Activated naive CD8-positive, alpha-beta T cell treated with anti-CD3 and anti-CD28 coated beads, Interleukin-2, amount 50 U/mL, for 24 hours (primary cell): ENCODE data around the gene PVALEF.

Experiments
- ATAC-seq: fragments of 150-1000 bp; cut with Tn5 transposase; one replicate; pipeline ENCODE4 v1.10.0; 2021
- DNase-seq: peaks from one replicate; pipeline ENCODE4 v3.0.0; 2021
- H3K27ac Mint-ChIP-seq: one replicate; pipeline ENCODE4 v1.8.0; 2021; ENCODE audit warnings: mild to moderate bottlenecking, mixed read lengths
- H3K27me3 Mint-ChIP-seq: one replicate; pipeline ENCODE4 v1.8.0; 2021; ENCODE audit warnings: mixed read lengths
- H3K36me3 Mint-ChIP-seq: one replicate; pipeline ENCODE4 v1.8.0; 2021; ENCODE audit warnings: low read depth, mixed read lengths
- H3K4me1 Mint-ChIP-seq: one replicate; pipeline ENCODE4 v1.8.0; 2021; ENCODE audit warnings: mixed read lengths
- H3K4me3 Mint-ChIP-seq: one replicate; pipeline ENCODE4 v1.8.0; 2021; ENCODE audit warnings: mild to moderate bottlenecking, moderate library complexity, mixed read lengths
- H3K9me3 Mint-ChIP-seq: one replicate; pipeline ENCODE4 v1.8.0; 2021; ENCODE audit warnings: mixed read lengths

Gene PVALEF

DNA sequence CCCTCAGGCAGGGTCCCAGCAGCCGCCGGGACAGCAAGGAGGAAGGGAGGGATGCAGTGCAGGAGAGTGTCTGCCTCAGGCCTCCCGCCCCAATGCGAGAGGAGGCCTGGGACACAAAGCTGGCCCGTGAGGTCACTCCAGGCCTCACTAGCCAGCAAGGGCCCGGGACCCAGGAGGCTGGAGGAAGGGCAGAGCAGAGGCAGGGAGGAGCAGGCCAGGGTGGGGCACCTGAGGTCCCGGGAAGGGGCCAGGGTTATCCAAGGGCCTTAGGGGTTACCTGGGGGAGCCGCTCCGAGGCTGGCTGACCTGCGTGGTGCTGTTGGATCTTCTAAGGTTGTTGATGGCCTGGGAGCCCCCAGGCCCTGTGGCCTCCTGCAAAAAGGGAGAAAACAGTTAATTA, 43.3 kb downstream of the PVALEF start:
- Mint-ChIP-seq H3K9me3 (no peaks in the 10 kb centered on the region), H3K36me3 (no peaks in the 10 kb centered on the region), H3K27me3 (no peaks in the 10 kb centered on the region), H3K4me1 (no peaks in the 10 kb centered on the region), H3K4me3 (no peak overlapping the region), H3K27ac (no peak overlapping the region)
- DNase-seq, result no peak
- no peak for ATAC-seq

- no peaks in the 10 kb centered on the region for H3K27me3 Mint-ChIP-seq
- no peak overlapping the region for H3K27ac Mint-ChIP-seq
- DNase-seq (no peak), ATAC-seq (no peak)
- no peak overlapping the region for H3K4me3 Mint-ChIP-seq
- no peaks in the 10 kb centered on the region for H3K36me3 Mint-ChIP-seq
- no peaks in the 10 kb centered on the region for H3K4me1 Mint-ChIP-seq
- no peaks in the 10 kb centered on the region for H3K9me3 Mint-ChIP-seq
Measured at GRCh38 chr17:81209141-81209540, 43.8 kb downstream of the PVALEF start.

GRCh38 chr17:81210466-81210865, 45.2 kb downstream of the PVALEF start:
- no peaks in the 10 kb centered on the region for H3K27me3 Mint-ChIP-seq
- no peak for ATAC-seq
- H3K4me3 Mint-ChIP-seq, result no peak overlapping the region
- no peak overlapping the region for H3K27ac Mint-ChIP-seq
- H3K36me3 Mint-ChIP-seq, result no peaks in the 10 kb centered on the region
- no peaks in the 10 kb centered on the region for H3K9me3 Mint-ChIP-seq
- no peak for DNase-seq
- no peaks in the 10 kb centered on the region for H3K4me1 Mint-ChIP-seq

- Mint-ChIP-seq H3K4me1 (no peaks in the 10 kb centered on the region), H3K27ac (no peak overlapping the region), H3K36me3 (no peaks in the 10 kb centered on the region), H3K4me3 (no peak overlapping the region), H3K9me3 (no peaks in the 10 kb centered on the region), H3K27me3 (no peaks in the 10 kb centered on the region)
- ATAC-seq (no peak), DNase-seq (no peak)
Measured at GRCh38 chr17:81210868-81211267, 45.6 kb downstream of the PVALEF start.

GRCh38 chr17:81212365-81212764, 47.1 kb downstream of the PVALEF start:
- DNase-seq (no peak), ATAC-seq (no peak)
- no peak overlapping the region for H3K27ac Mint-ChIP-seq
- H3K36me3 Mint-ChIP-seq, result no peaks in the 10 kb centered on the region
- H3K27me3 Mint-ChIP-seq, result no peaks in the 10 kb centered on the region
- H3K4me1 Mint-ChIP-seq, result no peaks in the 10 kb centered on the region
- H3K4me3 Mint-ChIP-seq, result no peak overlapping the region
- H3K9me3 Mint-ChIP-seq, result no peaks in the 10 kb centered on the region

DNA sequence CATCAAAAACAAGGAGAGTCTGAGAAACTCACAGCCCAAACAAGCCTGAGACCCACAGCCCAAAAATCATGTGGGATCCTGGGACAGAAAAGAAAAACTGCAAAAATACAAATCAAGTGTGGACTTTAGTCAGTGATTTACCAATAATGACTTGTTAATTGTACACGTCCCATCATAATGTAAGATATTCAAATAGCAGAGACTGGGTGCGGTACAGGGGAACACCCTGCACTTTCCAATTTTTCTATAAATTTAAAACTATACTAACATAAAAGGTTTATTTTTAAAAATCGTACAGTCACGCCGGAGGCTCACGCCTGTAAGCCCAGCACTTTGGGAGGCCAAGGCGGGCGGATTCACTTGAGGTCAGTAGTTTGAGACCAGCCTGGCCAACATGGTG, 48.7 kb downstream of the PVALEF start:
- Mint-ChIP-seq H3K27me3 (no peaks in the 10 kb centered on the region), H3K36me3 (no peaks in the 10 kb centered on the region), H3K4me3 (no peak overlapping the region), H3K27ac (no peak overlapping the region), H3K9me3 (no peaks in the 10 kb centered on the region), H3K4me1 (no peaks in the 10 kb centered on the region)
- no peak for ATAC-seq
- DNase-seq, result no peak

- H3K9me3 Mint-ChIP-seq, result no peaks in the 10 kb centered on the region
- H3K4me3 Mint-ChIP-seq, result no peak overlapping the region
- H3K27ac Mint-ChIP-seq, result no peak overlapping the region
- peaks cover 5% of the 10 kb centered on the region for H3K4me1 Mint-ChIP-seq
- DNase-seq (no peak), ATAC-seq (no peak)
- no peaks in the 10 kb centered on the region for H3K36me3 Mint-ChIP-seq
- H3K27me3 Mint-ChIP-seq, result no peaks in the 10 kb centered on the region
Measured at GRCh38 chr17:81217491-81217890, 52.2 kb downstream of the PVALEF start.

GRCh38 chr17:81218459-81218858, 53.2 kb downstream of the PVALEF start:
- Mint-ChIP-seq H3K4me1 (peaks cover 7% of the 10 kb centered on the region), H3K9me3 (no peaks in the 10 kb centered on the region), H3K27ac (no peak overlapping the region), H3K4me3 (no peak overlapping the region), H3K36me3 (no peaks in the 10 kb centered on the region), H3K27me3 (no peaks in the 10 kb centered on the region)
- ATAC-seq (no peak), DNase-seq (no peak)

DNA sequence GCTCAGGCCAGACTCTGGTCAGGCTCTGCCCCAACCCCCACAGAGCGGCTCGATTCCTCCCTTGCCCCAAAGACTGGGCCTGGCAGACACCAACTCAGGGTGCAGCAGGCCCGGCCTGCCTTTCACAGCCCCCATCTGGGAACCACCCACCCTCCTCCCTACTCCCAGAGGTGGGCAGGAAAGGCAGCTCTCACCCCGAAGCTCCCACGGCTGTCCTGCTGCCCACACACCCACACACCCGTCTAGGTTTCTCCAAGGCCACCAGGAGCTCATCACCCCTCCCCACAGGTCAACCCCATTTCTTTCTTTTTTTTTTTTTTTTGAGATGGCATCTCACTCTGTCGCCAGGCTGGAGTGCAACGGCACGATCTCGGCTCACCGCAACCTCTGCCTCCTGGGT, 53.7 kb downstream of the PVALEF start:
- Mint-ChIP-seq H3K27ac (no peak overlapping the region), H3K4me3 (no peak overlapping the region), H3K9me3 (no peaks in the 10 kb centered on the region), H3K36me3 (no peaks in the 10 kb centered on the region), H3K27me3 (no peaks in the 10 kb centered on the region), H3K4me1 (peaks cover 12% of the 10 kb centered on the region)
- DNase-seq (no peak), ATAC-seq (no peak)

- ATAC-seq (no peak), DNase-seq (no peak)
- Mint-ChIP-seq H3K27ac (no peak overlapping the region), H3K36me3 (no peaks in the 10 kb centered on the region), H3K9me3 (no peaks in the 10 kb centered on the region), H3K4me3 (no peak overlapping the region), H3K4me1 (peaks cover 14% of the 10 kb centered on the region), H3K27me3 (no peaks in the 10 kb centered on the region)
Measured at GRCh38 chr17:81219476-81220180, 54.3 kb downstream of the PVALEF start.

- Mint-ChIP-seq H3K4me1 (peaks cover 14% of the 10 kb centered on the region), H3K9me3 (no peaks in the 10 kb centered on the region), H3K27me3 (no peaks in the 10 kb centered on the region), H3K27ac (no peak overlapping the region), H3K4me3 (peak overlapping the region; percentile 58), H3K36me3 (no peaks in the 10 kb centered on the region)
- DNase-seq (no peak), ATAC-seq (no peak)
Measured at GRCh38 chr17:81221371-81221841, 56.1 kb downstream of the PVALEF start.

GRCh38 chr17:81221842-81222619, 56.7 kb downstream of the PVALEF start:
- Mint-ChIP-seq H3K36me3 (no peaks in the 10 kb centered on the region), H3K9me3 (no peaks in the 10 kb centered on the region), H3K4me3 (peak overlapping the region; percentile 58), H3K27ac (no peak overlapping the region), H3K27me3 (no peaks in the 10 kb centered on the region), H3K4me1 (peaks cover 14% of the 10 kb centered on the region)
- DNase-seq, result no peak
- no peak for ATAC-seq

- Mint-ChIP-seq H3K27me3 (no peaks in the 10 kb centered on the region), H3K9me3 (no peaks in the 10 kb centered on the region), H3K36me3 (no peaks in the 10 kb centered on the region), H3K27ac (no peak overlapping the region), H3K4me1 (peaks cover 15% of the 10 kb centered on the region), H3K4me3 (peak overlapping the region; percentile 58)
- no peak for ATAC-seq
- no peak for DNase-seq
Measured at GRCh38 chr17:81222620-81222905, 57.3 kb downstream of the PVALEF start.

DNA sequence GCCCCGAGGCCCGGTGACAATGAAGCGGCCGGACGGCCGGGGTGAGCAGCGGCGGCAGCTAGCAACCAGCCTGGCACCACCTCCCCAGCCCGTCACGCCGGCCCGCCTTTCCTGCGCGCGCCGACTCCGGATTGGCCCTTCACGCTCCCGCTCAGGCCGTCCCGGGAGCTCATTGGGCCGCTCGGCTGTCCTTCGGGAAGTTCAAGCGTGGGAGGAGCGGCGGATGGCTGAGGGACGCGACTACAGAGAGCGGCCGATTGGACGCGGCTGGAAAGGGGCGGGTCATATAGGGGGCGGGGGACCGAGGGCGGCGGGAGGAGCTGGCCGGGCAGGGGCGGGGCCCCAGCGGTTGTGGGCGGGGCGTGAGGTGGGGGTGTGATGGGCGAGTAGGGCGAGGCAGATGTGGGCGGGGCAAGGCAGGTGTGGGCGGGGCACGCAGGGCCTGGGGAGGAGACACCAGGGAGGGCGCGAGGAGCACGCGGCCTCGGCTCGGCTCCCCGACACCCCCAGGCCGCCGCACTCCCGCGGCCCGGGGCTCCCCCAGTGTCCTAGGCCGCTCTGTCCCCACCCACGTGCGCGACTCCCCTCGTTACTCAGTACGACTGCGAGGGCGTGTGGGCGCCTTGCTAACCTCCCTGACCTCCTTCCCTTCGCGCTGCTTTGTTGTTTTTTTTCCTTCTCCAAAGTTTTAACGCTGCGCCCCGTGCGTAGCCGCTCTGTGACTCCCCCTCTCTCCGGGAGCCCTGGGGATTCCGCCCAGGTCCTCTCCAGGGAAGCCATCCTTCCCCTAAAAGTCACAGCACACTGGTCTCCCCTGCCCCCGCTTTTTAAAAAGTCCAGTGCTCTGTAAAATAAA, 57.8 kb downstream of the PVALEF start, which contains the start of gene CEP131:
Gene CEP131 (minus strand): TSS at position 60 of the 856 bp plus-strand sequence. CDS start 2,909 bp downstream, outside the sequence.
- Mint-ChIP-seq H3K27me3 (no peaks in the 10 kb centered on the region), H3K4me1 (peaks cover 19% of the 10 kb centered on the region), H3K9me3 (no peaks in the 10 kb centered on the region), H3K27ac (peak within 1 kb of the TSS; percentile 84), H3K36me3 (no peaks in the 10 kb centered on the region), H3K4me3 (peak within 1 kb of the TSS; percentile 79)
- DNase-seq (peak; percentile 100), ATAC-seq (peak; percentile 98)

- Mint-ChIP-seq H3K4me3 (peak overlapping the region; percentile 79), H3K9me3 (no peaks in the 10 kb centered on the region), H3K4me1 (peaks cover 19% of the 10 kb centered on the region), H3K27ac (peak overlapping the region; percentile 84), H3K36me3 (no peaks in the 10 kb centered on the region), H3K27me3 (no peaks in the 10 kb centered on the region)
- no peak for DNase-seq
- no peak for ATAC-seq
Measured at GRCh38 chr17:81223762-81224130, 58.4 kb downstream of the PVALEF start.
